ENCODE data around the gene FALEC.

FALEC gene

DNA sequence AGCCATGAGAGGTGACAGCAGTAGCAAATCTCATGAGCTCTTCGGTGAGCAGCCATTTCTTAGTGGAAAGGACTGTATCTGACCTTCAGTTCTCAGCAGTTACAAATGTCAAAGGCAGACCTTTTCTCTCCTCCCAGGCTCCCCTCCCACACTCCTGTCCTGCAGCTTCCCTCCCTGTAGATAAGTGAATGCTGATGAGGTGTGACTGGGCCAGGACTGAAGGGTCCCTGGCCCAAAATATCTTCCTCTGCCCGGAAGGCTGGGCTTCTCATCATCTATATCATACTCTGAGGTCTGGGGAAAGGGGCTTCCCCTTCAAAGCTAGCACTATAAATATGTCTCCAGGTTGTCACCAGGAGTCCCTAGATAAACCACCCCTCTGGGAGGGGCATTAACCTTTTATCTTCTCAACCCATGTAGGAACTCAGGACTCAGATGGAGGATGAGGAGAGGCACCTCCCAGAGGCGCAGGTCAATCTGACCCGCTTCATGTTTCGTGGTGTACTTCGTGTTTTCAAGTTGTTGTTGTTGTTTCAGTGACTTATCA lies 30.0 kb downstream of the FALEC start:
- no peak for DNase-seq (ENCODE audit: low read depth)

DNA sequence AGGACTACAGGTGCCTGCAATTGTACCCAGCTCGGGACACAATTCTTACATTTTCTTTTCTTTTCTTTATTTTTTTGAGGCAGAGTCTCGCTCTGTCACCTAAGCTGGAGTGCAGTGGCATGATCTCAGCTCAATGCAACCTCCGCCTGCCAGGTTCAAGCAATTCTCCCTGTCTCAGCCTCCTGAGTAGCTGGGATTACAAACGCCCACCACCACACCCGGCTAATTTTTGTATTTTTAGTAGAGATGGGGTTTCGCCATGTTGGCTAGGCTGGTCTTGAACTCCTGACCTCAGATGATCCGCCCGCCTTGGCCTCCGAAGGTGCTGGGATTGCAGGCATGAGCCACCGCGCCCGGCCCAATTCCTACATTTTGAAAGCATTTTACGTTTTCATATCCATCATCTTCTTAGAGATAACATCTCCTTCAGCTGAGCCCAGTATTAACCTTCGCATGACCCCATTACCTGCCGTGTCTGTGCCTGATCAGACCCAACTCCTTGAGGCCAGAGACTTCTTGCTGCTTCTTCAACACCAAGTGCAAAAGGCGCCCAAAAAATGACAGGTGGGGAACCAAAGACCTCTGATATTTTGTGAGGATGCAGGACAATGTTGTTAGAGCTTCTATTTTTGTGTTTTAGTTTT lies 30.9 kb downstream of the FALEC start:
- DNase-seq (ENCODE audit: low read depth): no peak

DNA sequence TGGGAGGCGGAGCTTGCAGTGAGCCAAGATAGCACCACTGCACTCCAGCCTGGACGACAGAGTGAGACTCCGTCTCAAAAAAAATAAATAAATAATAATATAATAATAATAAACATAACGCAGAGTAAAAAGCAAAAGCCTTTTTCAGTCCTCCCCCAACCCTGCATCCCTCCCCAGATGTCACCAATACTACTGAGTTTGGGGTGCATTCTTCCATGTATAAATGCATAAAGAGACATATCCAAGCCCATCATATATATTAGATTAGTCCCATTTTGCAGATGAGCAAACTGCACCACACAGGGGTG lies 32.7 kb downstream of the FALEC start:
- no peak for DNase-seq (ENCODE audit: low read depth)

DNA sequence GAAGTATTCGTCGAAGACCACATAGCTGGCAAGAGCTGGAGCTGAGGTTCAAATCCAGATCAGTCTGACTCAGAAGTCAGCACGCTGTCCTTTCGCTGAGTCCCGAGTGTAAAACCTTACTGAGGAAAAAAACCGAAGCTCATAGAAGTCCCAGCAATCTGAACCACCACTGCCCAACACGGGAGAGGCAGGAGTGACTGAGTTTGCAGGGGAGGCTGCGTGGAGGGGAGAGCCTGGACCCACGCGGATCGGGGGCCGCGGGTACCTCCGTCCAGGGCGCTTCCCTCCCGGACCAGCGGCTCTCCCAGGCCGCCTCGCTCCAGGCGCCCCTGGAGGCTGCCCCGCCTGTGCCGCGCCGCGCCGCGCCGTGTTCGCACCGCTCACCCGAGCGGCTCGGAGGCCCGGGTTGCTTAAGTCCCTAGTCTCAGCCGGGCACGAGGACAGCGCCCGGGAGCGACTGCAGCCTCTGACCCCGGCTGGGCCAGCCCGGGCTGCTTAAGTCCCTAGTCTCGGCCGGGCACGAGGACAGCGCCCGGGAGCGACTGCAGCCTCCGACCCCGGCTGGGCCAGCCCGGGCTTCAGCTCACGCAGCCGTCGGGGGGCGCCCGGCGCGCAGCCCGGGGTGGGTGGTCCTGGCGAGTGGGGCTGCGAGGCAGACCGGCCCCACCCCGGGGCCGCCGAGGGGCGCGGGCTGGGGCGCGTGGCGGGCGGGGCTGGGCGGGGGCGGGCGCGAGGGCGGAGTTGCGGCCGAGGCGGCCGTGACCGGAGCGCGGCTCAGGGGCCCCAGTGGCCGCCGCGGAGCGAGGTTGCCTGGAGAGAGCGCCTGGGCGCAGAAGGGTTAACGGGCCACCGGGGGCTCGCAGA lies 33.3 kb downstream of the FALEC start, which contains the start of gene ADAMTSL4:
ADAMTSL4 (plus strand) TSS at position 777 of the 864 bp plus-strand sequence. CDS start 2,881 bp downstream, outside the sequence.
- peak; percentile 76 for DNase-seq (ENCODE audit: low read depth)

DNA sequence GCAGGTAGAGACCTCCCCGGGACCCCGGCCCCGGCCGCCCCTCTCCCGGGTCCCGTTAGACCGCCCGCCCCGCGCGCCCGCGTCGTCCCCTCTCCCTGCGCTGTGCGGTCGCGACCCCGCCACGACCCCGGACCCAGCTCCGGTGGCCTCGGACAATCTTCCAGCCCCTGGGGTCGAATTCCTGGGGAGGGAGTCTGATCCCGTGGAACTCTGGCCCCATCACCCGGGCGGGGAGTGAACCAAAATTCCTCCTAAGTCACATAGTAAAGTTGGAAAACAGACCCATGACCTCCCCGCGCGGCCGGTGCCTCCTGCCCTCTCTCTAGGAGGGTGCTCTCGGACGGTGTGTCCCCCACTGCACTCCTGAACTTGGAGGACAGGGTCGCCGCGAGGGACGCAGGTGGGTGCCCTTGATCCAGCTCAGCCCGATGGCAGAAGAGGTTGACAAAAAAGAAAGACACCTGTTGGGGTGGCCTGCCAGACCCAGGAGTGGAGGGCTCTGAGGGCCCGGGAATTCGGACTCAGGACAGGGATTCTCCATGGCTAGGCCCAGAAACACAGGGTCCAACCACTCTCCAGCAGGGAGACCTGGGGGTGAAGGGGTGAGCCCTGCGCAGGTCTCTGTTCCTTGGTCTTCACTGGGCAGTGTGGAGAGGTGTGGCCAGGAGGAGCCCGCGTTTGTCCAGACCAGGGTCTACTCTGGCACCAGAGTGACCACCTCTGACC lies 34.1 kb downstream of the FALEC start:
- DNase-seq (ENCODE audit: low read depth): no peak

DNA sequence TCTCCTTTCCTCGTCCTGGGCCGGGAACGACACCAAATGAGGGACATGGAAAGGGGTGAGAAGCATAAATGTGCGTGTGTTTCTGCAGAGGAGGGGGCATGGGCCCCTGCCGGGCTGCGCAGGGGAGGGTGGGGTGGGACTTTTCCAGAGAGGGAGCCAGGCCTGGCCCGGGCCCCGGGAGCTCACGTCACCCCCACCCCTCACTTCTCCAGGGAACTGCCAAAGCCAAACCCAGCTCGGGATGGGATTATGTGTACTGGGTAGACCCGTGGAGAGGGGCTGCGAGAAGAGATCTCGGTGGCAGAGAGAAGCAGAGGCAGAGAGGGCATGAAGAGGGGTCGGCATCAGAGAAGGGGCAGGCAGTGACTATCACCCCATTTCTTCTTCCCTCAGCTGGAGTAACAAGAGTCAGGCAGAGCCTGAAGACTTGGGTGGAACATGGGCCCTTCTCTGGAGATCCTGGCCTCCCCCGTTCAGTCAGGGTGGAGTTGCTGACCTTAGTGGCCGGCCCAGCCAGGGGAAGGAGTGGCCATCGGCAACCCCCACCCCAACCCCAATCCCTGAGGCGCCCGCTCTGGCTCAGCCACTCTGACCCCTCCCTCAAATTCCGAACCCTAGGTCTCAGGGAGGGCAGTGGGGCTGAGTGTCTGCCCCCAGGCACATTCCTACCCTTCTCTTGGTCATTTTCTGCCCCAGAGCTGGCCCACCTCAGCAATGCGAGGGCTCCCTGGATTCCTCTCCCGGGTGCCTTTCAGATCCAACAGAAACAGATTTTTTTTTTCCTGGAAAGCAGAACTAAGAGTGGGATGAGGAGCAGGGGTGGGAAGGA lies 34.9 kb downstream of the FALEC start:
- no peak for DNase-seq (ENCODE audit: low read depth)

DNA sequence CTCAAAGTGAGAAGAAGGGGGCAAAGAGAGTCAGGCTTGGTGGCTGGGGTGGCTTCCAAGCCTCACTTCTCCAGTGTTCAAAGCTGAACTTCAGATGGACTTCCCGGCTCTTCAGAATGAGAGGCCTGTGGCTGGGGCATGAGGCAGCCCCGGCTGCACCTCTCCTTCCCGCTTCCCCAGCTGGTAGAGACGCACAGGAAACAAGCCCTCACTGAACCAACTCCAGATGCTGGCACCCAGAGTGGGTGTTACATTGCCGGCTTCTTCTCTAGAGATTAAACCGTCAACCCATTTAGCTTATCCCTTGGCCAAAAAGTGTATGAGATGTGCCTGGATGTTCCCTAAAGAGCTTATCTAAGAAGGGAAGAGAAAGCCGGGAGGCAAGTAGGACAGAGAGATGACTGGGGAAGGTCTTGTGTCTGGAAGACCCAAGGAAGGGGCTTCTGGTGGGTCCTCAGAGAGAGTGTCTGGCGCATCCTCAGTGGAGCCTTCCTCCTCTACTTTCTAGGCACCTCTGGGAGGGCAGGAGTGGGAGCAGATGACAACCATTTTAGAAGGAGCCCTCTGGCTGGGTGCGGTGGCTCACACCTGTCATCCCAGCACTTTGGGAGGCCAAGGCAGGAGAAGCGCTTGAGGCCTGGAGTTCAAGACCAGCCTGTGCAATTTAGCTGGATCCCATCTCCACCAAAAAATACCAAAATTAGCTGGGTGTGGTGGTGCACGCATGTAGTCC lies 35.7 kb downstream of the FALEC start:
- no peak for DNase-seq (ENCODE audit: low read depth)

DNA sequence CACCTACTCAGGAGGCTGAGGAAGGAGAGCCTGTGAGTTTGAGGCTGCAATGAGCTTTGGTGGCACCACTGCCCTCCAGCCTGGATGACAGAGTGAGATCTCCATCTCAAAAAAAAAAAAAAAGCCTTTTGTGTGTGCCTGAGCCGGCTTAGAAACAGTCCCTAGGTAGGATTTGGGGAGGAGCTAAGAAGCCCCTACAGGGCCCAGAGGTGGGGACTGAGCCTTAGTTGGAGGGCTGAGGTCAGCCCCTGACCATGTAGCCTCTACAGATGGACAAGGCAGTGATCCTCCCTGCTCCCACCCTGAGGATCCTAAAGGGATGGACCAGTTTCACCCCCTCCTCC lies 36.2 kb downstream of the FALEC start:
- DNase-seq (ENCODE audit: low read depth): no peak

DNA sequence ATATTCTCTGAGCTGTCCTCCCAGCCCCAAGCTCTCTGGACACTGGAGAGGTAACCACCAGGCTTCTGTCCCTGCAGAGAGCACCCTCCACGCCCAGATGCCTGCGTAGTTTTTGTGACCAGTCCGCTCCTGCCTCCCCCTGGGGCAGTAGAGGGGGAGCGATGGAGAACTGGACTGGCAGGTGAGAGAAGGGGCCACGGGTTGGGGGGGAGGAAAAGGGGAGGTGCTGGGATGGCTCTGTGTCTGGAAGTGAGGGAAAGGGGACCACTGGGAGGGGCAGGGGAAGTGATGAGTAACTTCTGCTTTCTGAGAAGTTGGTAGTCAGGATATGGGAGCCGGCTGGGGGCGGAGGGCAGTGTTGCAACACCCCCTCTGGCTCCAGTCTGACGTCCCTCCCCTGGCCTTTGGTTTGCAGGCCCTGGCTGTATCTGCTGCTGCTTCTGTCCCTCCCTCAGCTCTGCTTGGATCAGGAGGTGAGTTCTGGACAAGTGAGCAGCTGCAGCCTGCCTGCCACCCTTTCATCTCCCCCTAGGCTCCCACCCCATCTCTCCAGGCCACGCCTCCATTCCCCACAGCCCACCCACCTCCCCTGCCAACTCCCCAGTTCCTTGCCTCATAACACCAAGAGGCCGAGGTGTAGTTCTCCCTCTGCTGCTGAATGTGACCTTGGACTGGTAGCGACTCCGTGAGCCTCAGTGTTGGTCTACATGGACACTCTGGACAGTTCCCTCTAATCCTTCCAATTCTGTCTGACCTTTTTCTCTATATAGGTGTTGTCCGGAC lies 36.8 kb downstream of the FALEC start:
- DNase-seq (ENCODE audit: low read depth): peak; percentile 97

DNA sequence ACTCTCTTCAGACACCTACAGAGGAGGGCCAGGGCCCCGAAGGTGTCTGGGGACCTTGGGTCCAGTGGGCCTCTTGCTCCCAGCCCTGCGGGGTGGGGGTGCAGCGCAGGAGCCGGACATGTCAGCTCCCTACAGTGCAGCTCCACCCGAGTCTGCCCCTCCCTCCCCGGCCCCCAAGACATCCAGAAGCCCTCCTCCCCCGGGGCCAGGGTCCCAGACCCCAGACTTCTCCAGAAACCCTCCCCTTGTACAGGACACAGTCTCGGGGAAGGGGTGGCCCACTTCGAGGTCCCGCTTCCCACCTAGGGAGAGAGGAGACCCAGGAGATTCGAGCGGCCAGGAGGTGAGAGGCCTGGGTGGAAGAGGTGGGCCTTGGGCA lies 37.3 kb downstream of the FALEC start:
- no peak for DNase-seq (ENCODE audit: low read depth)

DNA sequence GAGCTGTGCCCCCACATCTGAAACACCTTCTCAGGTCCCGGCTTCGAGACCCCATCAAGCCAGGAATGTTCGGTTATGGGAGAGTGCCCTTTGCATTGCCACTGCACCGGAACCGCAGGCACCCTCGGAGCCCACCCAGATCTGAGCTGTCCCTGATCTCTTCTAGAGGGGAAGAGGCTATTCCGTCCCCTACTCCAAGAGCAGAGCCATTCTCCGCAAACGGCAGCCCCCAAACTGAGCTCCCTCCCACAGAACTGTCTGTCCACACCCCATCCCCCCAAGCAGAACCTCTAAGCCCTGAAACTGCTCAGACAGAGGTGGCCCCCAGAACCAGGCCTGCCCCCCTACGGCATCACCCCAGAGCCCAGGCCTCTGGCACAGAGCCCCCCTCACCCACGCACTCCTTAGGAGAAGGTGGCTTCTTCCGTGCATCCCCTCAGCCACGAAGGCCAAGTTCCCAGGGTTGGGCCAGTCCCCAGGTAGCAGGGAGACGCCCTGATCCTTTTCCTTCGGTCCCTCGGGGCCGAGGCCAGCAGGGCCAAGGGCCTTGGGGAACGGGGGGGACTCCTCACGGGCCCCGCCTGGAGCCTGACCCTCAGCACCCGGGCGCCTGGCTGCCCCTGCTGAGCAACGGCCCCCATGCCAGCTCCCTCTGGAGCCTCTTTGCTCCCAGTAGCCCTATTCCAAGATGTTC lies 38.0 kb downstream of the FALEC start:
- no peak for DNase-seq (ENCODE audit: low read depth)

DNA sequence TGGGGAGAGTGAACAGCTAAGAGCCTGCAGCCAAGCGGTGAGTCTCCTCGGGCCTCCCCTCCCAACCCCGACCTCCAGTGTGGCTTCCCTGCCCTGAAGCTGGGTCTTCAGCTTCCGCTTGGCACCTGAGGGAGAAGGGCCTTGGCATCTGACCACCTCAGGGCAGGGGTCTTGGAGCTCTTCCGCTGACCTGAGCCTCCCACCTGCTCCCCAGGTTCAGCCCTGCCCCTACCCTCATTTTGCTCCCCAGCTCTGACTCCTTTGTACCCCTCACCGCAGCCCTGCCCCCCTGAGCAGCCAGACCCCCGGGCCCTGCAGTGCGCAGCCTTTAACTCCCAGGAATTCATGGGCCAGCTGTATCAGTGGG lies 38.5 kb downstream of the FALEC start:
- DNase-seq (ENCODE audit: low read depth): no peak

DNA sequence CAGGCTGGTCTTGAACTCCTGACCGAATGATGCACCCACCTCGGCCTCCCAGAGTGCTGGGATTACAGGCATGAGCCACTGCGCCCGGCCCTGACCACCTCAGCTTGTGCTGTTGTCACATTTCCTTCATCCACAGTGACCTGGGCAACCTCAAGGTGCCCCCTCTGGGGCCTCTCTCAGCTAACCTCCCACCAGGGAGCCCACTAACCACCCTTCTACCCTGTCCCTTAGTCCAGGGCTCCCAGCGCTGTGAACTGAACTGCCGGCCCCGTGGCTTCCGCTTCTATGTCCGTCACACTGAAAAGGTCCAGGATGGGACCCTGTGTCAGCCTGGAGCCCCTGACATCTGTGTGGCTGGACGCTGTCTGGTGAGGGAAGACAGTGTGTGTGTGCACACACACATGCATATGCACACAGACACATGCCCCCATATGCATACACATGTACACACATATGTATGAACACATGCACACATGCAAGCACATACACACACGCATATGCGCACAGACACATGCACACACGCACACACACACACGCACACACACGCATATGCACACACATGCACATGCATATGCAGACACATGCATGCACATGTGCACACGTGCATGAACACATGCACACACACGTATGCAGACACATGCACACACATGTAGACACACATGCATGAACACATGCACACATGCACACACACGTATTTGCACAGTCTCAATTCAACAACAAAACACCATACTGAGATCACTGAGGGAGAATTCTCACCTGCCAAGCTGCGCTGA lies 39.8 kb downstream of the FALEC start:
- DNase-seq (ENCODE audit: low read depth): no peak

DNA sequence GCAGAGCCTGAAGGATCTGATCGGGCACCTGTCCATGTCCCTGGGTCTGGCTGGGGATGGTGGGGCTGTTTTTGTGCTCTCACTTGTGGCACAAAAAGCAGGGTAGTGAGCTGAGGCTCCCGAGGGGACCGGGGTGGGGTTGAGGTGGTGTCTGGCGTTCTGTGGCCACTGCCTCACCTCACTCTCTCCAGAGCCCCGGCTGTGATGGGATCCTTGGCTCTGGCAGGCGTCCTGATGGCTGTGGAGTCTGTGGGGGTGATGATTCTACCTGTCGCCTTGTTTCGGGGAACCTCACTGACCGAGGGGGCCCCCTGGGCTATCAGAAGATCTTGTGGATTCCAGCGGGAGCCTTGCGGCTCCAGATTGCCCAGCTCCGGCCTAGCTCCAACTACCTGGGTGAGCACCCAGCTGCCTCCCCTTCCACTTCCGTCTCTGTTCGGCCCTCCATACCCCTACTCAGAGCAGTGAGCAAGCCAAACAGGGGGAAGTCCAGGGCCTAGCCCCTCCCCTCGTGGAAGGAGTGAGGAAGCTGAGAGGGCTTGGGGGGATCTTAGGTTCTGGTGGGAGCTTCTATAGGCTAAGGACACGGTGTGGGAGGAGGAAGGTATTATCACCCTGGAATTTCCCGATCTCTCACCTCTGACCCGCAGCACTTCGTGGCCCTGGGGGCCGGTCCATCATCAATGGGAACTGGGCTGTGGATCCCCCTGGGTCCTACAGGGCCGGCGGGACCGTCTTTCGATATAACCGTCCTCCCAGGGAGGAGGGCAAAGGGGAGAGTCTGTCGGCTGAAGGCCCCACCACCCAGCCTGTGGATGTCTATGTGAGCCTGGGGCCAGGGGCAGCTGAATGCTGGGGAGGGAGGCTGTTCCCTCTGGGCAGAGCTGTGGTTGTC lies 40.7 kb downstream of the FALEC start:
- DNase-seq (ENCODE audit: low read depth): no peak

DNA sequence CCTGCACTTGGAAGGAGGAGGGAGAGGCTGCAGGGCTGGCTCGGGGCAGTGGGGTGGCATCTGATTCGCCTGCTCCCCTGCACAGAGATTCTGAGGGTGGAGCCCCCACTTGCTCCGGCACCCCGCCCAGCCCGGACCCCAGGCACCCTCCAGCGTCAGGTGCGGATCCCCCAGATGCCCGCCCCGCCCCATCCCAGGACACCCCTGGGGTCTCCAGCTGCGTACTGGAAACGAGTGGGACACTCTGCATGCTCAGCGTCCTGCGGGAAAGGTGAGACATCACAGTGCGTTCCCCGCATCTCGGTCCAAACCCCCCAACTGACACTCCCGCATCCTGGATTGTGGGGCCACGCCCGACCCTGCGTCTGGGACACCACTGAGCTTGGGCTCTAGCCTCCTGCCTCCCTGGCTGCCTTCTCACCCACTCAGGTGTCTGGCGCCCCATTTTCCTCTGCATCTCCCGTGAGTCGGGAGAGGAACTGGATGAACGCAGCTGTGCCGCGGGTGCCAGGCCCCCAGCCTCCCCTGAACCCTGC lies 41.6 kb downstream of the FALEC start:
- no peak for DNase-seq (ENCODE audit: low read depth)

DNA sequence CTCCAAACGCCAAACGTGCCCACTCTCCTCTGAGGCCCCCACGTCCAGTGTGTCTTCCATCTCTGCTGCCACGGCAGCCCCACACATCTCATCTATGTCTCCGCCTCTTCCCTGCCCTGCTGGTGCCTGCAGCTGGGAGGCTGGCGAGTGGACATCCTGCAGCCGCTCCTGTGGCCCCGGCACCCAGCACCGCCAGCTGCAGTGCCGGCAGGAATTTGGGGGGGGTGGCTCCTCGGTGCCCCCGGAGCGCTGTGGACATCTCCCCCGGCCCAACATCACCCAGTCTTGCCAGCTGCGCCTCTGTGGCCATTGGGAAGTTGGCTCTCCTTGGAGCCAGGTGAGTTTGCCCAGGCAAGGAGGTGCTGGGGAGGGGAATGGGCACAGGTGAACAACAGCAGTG lies 42.3 kb downstream of the FALEC start:
- no peak for DNase-seq (ENCODE audit: low read depth)

DNA sequence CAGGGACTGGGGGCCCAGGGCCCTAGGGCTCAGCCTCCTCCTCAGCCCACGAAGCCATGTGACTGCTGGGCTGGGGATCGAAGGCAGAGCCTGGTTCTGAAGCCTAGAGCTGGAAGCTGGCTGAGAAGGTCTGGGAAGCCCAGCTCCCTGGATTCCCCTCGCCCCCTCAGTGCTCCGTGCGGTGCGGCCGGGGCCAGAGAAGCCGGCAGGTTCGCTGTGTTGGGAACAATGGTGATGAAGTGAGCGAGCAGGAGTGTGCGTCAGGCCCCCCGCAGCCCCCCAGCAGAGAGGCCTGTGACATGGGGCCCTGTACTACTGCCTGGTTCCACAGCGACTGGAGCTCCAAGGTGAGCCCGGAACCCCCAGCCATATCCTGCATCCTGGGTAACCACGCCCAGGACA lies 42.8 kb downstream of the FALEC start:
- no peak for DNase-seq (ENCODE audit: low read depth)

Data from amniotic epithelial cell (primary cell).